ENCODE results near the gene DERA.
"Not testable (repeated sequence)": the region's sequence is repeated elsewhere in the genome, so short reads cannot be mapped to it uniquely, and the experiment has no call there.

Gene DERA

DNA sequence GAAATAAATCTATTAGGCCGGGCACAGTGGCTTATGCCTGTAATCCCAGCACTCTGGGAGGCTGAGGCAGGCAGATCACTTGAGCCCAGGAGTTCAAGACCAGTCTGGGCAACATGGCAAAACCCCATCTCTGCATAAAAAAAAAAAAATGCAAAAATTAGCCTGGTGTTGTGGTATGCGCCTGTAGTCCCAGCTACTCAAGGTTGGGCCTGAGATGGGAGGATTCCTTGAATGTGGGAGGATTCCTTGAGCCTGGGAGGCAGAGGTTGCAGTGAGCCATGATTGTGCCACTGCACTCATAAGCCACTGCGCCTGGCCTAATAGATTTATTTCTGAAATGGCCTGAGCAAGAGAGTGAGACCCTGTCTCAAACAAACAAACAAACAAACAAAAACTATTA, 55.9 kb downstream of the DERA start:
- DNase-seq = not testable (repeated sequence)

DNA sequence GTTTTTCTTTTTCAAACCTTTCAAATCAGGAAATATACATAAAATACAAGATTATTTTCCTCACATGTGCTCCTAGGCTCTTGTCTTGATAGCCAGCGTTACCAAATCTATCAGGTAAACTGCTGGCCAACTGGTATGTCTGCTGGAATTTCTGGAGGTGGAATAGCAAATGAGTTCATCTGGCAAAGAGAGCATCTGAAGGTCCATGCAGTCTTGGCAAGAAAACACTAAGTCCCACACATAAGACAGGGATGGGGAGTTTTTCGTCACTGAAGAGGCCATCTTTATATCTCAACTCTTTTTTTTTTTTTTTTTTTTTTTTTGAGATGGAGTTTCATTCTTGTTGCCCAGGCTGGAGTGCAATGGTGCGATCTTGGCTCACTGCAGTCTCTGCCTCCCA, 60.1 kb downstream of the DERA start:
- no peak for DNase-seq

DNA sequence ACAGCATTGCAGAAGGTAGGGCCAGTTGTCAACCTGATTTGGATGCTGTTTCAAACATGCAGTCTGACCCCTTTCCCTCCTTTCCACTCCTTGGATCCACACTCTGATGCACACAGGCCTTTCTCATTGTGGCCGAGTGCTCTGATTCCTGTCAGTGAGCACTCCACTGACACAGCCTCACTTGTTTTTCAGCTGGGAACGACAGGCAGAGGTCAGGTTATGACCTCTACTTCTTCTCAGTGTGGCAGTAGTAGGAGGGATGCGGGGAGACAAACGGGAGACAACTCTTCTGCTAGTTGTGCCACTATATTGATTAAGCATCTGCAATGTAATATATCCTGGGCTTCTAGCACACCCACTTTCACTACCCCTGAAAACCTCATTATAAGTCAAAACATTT, 61.8 kb downstream of the DERA start:
- no peak for DNase-seq

DNA sequence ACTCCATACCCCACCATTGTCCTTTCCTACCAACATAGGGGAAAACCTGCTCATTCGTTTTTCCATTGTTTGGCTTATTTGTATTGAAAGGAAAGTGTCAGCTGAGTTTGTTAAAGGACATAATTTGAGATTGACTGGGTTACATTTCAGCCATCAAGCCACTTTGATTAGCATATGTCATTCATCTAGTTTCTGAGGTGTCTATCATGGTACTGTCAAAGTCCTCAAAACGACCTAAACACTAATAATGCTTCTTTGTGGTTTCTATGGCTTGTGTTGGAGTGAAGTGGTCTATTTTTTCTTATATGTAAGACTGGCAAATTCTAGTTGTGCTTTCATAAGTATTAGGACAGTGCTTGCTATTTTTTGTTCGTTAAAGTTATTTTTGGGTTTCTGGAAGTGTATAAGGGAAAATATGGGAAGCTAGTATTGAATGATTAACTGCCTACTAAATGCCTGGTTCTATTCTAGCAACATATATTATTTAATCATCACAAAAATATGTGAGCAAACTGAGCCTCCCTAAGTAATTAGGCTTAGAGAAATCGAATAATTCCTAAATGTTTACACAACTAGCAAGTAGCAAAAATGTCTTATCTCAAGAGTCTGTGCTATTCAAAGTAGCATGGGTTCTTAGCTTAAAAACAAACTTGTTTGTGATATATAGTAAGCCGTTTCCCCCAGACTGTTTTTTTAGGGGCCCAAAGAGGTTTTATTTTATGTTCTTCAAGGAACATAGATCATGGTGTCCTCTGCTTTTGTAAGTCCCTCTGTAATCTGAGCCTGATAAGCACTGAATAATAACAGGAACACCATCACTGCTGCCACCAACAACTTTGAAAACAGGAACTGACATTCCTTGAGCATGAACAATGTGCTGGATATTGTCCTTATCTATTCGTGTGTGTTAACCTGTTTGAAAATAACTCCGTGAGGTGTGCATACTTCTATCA, 67.1 kb downstream of the DERA start:
- no peak for DNase-seq

DNA sequence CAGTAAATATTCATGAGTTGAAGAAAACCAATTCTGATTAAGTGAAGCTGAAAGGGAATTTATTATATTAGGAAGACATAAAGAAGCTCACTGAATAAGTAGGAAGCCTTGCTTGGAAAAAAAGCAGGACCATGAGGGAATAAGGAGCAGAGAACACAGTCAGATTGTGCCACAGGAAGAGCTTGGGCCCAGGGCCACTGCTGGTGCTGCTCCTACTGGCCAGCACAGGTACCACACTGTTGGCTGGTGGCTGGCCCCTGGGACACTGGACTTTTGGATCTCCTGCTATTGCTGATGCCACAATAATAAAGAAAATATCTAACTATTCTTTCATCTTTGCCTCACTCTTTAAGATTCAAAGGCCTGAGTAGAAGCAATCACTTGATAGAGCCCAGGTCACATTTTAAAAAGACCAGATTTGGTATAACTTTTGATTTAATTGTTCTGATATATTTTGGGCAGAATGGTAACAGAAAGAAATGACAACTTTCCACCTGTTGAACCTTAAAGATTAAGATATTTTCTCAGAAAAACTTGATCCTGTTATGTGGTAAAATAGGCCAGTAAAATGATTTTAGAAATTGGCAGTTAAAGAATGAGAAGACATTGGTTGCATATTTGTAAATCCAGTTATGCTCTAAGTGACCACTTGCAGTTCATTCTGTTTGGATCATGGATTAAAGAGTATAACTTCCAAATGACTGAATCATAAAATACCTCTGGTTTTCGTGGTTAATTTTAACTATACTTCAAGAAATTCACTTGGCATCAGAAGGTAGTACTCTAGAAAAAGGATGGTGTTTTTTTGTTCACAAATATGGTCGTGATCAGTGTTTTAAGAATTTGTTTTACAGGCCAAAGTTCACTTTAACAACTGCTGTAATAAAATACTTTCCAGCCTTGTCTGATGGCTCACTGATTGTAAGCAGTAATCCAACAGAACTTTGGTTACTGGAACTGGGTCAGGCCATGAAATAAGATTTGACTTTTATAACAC, 68.3 kb downstream of the DERA start:
- no peak for DNase-seq

DNA sequence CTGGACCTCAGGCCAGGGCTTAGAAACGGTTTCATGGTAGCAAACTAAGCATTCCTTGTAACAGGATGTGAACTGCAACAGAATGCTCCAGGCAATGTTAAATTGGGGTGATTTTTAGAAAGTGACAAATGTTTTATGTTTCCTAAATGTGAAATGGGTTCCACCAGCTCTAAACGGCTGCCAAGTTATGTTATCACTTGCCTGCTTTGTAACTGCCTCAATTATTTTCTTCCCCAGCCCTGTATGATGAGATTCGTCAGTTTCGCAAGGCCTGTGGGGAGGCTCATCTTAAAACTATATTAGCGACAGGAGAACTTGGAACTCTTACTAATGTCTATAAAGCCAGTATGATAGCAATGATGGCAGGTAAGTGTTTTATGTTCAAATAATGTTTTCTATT, 70.9 kb downstream of the DERA start:
- DNase-seq = no peak

DNA sequence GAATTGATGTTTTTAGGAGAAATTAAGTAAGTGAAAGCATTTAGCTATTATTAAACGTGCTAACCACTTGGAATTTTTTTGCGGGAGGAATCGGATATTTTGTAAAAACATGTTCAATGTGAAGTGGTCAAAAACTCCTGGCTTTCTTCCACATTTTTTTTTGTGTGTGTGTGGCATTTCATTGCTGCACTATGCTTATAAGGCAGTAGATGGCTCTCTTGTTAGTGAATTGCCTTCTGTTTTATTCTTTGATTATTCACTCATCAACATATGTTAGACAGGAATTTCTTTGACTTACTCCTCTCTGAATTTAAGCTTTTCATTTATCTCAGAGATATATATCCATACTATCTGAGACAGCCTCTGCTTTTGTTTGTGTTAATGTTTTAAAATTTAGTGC, 71.3 kb downstream of the DERA start:
- no peak for DNase-seq

DNA sequence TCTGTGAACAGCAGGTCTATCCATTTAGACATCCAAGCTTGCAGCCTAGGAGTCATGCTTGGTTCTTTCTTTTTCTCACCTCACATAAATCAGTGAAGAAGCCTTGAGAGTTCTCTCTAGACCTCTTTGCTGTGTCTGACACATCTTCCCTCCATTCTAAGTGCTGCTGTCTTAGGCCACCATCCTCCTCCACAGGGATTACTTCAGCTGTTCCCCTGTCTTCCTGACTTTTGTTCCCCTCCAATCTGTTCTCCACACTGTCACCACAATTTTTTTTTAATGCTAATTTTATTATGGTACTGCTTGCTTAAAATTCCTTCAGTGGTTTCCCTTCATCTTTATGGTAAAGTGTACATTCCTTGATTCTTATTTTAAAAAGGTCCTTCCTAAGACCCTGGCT, 71.8 kb downstream of the DERA start:
- no peak for DNase-seq

DNA sequence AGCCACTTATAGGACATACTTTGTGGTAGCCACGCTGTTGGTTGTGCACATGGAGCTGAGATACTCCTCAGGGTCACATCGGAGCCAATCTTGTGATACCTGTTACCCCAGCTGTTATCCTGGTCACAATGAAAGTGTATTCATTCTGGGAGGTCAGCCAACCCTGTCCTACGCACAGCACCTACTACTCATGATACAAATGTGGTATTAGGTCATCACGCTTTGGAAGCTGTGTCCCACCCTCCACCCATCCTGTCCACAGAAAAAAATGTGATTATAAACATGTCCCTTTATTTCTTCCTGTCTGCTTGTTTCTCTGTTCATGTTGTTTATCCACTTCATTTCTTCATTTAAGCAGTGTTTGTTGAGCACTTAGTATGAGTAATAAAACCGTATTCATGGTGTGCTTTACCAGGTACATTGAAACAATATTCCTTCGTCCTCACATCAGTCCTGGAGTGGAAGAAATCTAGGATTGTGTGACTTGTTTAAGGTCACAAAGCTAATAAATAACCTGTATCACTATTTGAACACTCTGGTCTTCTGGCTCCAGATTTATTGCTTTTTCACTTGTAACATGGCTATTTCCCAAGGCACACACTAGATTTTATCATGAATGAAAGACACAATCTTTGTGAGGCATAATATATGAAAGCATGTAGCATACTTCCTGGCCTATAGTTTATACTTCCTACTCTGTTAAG, 73.1 kb downstream of the DERA start:
- no peak for DNase-seq

DNA sequence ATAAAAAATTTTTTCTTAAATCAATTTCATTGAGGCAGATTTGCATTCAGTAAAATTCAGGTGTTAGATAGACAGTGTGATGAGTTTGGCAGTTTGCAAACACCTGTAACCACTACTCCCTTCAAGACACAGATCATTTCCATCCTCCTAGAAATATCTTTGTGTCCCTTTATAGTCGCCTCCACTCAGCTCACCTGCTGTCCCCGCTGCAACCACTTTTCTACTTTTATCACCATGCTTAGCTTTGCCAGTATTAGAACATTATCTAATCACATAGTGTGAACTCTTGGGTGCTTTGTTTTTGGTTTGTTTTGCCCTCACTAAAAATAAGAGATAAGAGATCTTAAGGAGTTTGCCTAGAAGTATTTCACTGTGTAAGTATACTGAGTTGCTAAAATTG, 73.8 kb downstream of the DERA start:
- no peak for DNase-seq

DNA sequence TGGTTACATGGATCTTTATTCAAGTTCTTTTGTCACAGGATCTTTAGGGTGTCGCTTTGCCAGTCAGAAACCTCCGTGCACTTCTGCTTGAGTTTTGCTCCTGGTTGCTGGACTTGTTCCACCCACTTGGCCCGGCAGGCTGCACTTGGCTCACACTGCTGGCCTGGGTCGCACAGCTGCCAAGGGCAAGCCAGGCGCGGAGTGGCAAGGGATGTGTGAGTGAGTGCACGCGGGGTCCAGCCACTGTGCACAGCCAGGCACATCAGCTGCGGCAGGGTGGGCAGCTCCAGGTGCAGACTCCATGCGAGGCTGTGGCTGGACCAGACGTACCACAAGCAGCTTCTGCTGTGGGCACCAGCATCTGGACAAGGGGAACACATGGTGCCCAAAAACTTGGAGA, 76.6 kb downstream of the DERA start:
- no peak for DNase-seq

DNA sequence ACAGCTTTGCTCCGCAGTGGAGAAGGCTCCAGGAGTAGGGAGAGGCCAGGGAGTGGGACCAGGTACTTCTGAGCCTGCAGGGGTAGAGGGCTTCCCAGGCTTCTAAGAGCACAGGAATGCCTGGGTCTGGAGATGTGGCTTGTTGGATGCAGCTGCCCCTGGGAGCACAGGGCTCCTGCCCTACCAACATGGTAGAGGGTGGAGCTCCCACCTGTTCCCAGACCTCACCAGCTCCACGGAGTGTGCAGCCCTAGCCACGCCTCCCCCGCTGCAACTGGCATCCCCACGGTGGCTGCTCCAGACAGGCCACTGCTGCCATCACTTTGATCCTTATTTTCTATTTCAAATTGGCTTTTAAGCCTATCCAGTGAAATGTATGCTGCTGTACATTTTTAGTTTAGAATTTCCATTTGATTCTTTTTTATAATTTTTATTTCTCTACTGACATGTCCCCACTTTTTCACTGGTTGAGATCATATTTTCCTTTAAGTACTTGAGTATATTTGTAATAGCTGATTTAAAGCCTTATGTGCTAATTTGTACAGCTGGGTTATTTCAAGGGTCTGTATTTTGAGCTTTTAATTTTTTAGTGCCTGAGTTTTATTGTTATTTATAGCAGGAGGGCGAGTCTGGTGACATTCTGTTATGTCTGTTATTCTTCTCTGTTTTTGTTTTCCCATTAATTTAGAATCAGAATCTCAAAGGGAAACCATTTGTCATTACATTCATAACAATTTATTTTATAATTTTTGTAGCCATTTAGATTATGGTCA, 78.0 kb downstream of the DERA start:
- no peak for DNase-seq

DNA sequence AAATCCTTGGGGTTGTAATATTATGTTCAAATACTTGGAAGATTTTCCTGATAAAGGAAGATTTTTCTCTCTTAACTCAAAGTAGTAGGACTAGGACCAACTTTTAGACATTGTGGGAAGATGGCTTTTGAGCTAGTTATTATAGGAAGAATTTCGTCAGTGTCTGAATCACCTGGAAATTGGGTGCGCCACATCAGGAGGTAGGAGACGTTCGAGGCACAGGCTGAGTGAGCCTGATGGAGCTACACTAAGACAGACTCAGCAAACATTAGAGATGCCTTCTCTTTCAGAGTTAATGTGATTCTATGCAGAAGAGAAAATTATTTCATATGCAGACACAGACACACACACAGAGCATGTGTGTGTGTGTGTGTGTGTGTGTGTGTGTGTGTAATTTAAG, 84.7 kb downstream of the DERA start:
- no peak for DNase-seq

DNA sequence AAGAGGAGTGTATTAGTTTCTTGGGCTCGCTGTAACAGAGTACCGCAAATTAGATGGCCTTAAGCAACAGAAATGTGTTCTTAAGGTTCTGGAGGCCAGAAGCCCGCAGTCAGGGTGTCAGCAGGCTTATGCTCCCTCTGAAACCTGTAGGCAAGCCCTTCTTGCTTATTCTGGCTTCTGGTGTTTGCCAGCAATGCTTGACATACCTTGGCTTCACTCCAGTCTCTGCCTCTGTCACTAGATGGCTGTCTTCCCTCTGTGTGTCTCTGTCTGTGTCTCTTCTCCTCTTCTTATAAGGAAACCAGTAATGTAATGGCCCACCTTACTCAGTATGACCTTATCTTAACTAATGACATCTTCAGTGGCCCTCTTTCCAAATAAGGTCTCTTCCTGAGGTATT, 85.1 kb downstream of the DERA start:
- DNase-seq = no peak

DNA sequence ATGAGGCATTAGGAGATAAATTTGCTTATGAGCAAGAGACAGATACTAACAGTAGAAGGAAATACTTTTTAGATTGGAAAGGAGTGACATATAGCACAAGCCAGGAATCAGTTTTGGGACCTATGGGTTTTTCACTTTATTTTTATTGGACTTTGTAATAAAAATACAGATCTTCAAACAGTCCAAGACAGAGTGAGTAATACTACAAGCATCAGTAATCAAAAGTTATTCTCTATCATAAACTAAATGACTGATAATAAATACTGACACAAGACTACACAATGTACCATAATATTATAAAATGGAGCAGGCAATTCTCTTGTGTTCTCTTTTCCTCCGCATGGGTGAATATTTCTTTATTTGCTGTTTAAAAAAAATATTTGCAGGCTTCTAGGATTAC, 85.8 kb downstream of the DERA start:
- DNase-seq = no peak

DNA sequence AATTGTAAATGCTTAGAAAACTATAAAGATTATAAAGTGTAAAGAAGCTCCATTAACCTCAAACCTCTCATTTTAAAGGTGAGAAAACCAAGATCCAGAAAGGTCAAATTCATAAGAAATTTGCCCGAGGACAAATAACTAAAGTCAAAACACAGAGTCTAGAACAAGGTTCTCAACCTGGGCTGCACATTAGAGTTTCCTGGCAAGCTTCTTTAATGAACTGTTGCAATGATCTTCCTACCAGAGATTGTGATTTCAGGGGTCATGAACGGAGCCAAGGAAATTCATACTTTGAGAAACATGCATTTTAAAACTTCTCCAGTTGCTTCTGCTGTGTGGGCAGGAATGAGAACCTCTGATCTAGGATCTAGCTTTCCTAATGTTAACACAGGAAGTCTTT, 86.8 kb downstream of the DERA start:
- no peak for DNase-seq

DNA sequence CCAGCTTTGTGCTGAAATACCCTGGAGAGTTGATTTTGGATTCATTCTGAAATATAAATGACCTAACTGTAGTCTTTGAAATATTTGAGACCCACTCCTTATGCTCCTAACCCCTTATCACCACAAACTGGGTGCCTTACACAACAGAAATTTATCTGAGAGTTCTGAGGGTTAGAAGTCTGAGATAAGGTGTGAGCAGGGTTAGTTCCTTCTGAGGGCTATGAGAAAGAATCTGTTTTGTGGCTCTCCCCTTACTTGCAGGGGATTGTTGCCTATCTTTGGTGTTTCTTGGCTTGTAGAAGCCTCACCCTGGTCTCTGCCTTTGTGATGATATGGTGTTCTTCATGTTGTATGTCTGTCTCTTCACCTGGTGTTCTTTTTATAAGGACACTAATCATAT, 91.7 kb downstream of the DERA start:
- DNase-seq = no peak

DNA sequence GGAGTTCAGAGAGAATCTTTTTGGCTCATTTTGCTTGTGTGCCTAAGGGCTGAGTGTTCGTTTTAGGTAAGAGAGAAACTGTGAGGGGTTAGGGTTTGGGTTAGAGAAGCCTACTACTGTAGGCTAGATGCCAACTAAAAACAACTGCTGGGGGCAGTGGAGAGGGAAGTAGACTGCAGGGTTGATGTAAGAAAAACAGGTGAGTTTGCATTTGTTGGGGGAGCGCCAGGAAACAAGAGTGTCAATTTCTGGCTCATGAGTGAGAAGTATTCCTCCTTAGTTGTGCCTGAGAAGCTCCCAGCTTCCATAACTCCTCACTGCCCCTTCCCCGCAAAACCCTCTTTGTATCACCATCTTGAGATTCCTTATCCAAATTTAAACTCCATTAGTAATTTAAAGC, 92.3 kb downstream of the DERA start:
- no peak for DNase-seq

DNA sequence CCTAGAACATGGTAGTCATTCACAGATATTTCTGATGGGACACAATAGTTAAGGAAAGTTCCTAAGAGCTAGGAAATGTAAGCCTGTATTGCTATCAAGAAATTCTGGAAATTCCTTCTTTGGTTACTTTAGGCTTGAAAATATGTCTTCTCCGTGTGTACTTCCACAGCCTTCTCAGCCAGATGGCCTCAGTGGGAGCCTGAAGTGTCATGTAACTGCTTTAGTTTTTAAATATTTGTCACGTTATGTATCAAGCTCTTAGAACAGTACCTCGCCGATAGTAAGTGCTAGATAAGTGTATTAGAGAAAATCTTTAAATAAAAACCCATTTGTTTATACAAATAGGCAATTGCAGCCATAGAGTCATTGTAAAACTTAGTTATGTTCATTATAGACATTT, 95.6 kb downstream of the DERA start:
- DNase-seq = no peak

DNA sequence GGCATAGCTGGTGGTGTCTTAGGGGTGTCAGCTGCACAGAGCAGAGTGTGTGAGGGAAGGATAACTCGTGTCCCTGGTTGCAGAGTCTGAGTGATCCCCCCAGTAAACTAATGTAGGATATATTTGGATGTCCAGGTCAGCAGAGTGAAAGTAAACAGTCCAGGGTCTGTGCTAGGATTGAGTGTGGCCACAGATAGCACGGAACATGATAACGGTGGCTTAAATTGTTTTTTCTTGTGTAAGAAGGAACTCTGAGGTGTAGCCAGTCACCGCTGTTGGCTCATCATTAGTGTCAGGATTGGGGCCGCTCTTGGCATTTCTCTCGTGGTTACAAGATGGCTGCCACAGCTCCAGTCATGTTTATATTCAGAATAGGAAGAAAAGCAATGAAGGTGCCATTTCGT, 97.3 kb downstream of the DERA start:
- no peak for DNase-seq

DNA sequence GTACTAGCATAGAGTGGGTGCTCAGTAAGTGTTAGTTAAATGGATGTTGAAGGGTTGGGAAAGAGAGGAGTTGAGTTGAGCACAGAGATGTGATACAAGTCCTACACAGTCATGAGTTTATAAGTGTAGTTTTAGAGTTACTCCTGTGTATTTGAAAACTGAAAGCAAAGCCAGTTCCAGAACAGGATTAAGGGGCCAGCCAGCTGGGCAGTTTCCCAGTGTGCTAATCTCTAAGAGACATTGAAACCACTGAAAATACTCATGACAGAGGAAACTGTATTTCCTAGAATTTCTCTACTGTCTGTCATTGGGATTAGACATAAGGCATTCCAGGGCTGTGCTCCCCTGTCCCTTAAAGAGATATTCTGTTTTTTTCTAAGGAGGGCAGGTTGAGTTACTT, 101.0 kb downstream of the DERA start:
- DNase-seq = no peak

DNA sequence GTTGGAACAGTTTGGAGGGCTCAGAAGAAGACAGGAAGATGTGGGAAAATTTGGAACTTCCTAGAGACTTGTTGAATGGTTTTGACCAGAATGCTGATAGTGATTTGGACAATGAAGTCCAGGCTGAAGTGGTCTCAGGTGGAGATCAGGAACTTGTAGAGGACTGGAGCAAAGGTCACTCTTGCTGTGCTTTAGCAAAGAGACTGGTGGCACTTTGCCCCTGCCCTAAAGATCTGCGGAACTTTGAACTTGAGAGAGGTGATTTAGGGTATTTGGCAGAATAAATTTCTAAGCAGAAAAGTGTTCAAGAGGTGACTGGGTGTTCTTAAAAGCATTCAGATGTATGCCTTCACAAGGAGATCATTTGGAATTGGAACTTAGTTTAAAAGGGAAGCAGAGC, 102.6 kb downstream of the DERA start:
- DNase-seq = not testable (repeated sequence)

Data from CD4-positive, alpha-beta T cell treated with Interleukin-17A for 1 hour (primary cell).